ENCODE measurements around the gene DEDD2. TPM values are rescaled to one million over a fixed set of nuclear protein-coding genes. Genes with fewer than 3 reads are reported as not detected.

Gene DEDD2
- total RNA-seq, 2 donors from 2014 or later, result 72.1 to 89.9 TPM

- DNase-seq, result peak in 1 of 3 donors; percentile 32
- no peaks in the 10 kb centered on the region for H3K27me3 Mint-ChIP-seq
- H3K4me3 Mint-ChIP-seq, result peak overlapping the region; percentile 84
- no peaks in the 10 kb centered on the region for H3K9me3 ChIP-seq (ENCODE audit: control insufficient read depth, low read length, poor library complexity, severe bottlenecking)
- peak; percentile 64 for ATAC-seq
- H3K27ac Mint-ChIP-seq, result peak overlapping the region; percentile 95
- H3K36me3 Mint-ChIP-seq (ENCODE audit: low read depth), result peaks cover 13% of the 10 kb centered on the region
- peaks cover 56% of the 10 kb centered on the region for H3K4me1 Mint-ChIP-seq
Observed at GRCh38 chr19:42207767-42208271, 9.7 kb downstream of the DEDD2 start.

GRCh38 chr19:42206871-42207755, 10.4 kb downstream of the DEDD2 start:
- DNase-seq, result no peak
- H3K27ac Mint-ChIP-seq, result peak overlapping the region; percentile 95
- H3K36me3 Mint-ChIP-seq (ENCODE audit: low read depth), result peaks cover 15% of the 10 kb centered on the region
- H3K9me3 ChIP-seq (ENCODE audit: control insufficient read depth, low read length, poor library complexity, severe bottlenecking), result no peaks in the 10 kb centered on the region
- ATAC-seq, result no peak
- peaks cover 57% of the 10 kb centered on the region for H3K4me1 Mint-ChIP-seq
- peak overlapping the region; percentile 39 for H3K4me3 Mint-ChIP-seq
- H3K27me3 Mint-ChIP-seq, result no peaks in the 10 kb centered on the region

GRCh38 chr19:42204664-42205063, 12.8 kb downstream of the DEDD2 start:
- H3K4me3 Mint-ChIP-seq, result no peak overlapping the region
- ATAC-seq (no peak), DNase-seq (no peak)
- peak overlapping the region; percentile 95 for H3K27ac Mint-ChIP-seq
- no peaks in the 10 kb centered on the region for H3K27me3 Mint-ChIP-seq
- no peaks in the 10 kb centered on the region for H3K9me3 ChIP-seq (ENCODE audit: control insufficient read depth, low read length, poor library complexity, severe bottlenecking)
- peaks cover 74% of the 10 kb centered on the region for H3K4me1 Mint-ChIP-seq
- H3K36me3 Mint-ChIP-seq (ENCODE audit: low read depth), result peaks cover 19% of the 10 kb centered on the region

DNA sequence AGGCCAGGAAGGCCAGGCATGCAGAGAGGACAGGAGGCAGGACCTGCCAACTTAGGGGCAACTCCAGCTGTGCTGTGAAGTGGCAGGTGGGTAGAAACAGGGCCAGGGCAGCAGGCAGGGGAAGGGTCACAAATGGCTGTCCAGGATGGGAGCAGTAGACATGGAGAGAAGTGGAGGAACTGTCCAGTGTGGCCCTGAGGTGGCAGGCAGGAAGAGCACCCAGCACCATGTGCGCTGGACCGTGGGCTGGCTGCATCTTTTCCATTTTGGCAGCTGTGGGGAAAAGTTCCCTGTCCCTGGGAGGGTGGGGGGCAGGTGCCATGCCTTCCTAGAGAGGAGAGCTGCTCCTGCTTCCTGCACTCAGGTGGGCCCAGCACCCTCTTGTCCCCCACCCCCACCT, 13.8 kb downstream of the DEDD2 start:
- no peaks in the 10 kb centered on the region for H3K9me3 ChIP-seq (ENCODE audit: control insufficient read depth, low read length, poor library complexity, severe bottlenecking)
- Mint-ChIP-seq H3K27me3 (no peaks in the 10 kb centered on the region), H3K4me1 (peaks cover 84% of the 10 kb centered on the region), H3K4me3 (no peak overlapping the region), H3K27ac (peak overlapping the region; percentile 95), H3K36me3 (ENCODE audit: low read depth) (peaks cover 21% of the 10 kb centered on the region)
- ATAC-seq (no peak), DNase-seq (no peak)

- peaks cover 20% of the 10 kb centered on the region for H3K36me3 Mint-ChIP-seq (ENCODE audit: low read depth)
- no peaks in the 10 kb centered on the region for H3K9me3 ChIP-seq (ENCODE audit: control insufficient read depth, low read length, poor library complexity, severe bottlenecking)
- DNase-seq (no peak), ATAC-seq (no peak)
- peaks cover 75% of the 10 kb centered on the region for H3K4me1 Mint-ChIP-seq
- no peaks in the 10 kb centered on the region for H3K27me3 Mint-ChIP-seq
- peak overlapping the region; percentile 95 for H3K27ac Mint-ChIP-seq
- H3K4me3 Mint-ChIP-seq, result peak overlapping the region; percentile 93
Observed at GRCh38 chr19:42202290-42202880, 15.1 kb downstream of the DEDD2 start.

DNA sequence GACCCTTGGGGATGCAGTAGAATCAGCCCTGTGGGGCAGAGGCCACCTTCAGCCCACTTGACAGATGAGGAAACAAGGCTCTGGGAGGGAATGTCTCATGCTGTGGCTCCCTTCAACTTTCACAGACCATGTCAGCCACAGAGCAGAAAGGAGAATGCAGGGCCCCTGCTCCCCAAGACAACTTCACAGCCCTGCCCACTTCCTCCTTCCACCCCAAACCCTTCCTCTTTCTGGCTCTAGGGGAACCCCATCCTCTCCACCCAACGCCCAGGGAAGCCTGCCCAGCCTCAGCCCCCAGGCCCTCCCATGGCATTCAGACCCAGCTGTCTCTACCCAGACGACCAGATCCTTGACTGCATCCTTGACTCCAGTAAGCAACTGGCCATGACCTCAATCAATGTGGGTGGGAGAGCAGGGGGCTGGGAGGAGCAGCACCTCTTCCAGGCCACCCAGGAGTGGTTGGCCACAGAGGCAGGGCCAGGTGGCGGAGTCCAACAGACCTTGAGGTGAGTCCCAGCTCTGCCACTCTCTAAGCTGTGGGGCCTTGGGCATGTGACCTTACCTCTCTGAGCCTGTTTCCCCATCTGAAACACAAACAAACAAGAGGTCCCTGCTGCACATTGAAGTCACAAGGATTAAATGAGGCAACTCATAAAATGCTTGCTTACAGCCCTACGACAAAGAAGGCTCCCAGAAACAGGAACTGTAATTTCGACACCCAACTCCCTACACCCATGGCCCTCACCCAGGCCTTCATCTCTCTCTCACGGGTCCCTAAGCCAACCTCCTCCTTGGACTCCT, 15.8 kb downstream of the DEDD2 start:
- ATAC-seq (peak; percentile 60), DNase-seq (peak in 1 of 3 donors; percentile 30)
- Mint-ChIP-seq H3K4me3 (peak overlapping the region; percentile 93), H3K36me3 (ENCODE audit: low read depth) (peaks cover 20% of the 10 kb centered on the region), H3K27ac (peak overlapping the region; percentile 95), H3K27me3 (no peaks in the 10 kb centered on the region), H3K4me1 (peaks cover 75% of the 10 kb centered on the region)
- no peaks in the 10 kb centered on the region for H3K9me3 ChIP-seq (ENCODE audit: control insufficient read depth, low read length, poor library complexity, severe bottlenecking)

GRCh38 chr19:42200116-42200715, 17.3 kb downstream of the DEDD2 start:
- Mint-ChIP-seq H3K36me3 (ENCODE audit: low read depth) (peaks cover 21% of the 10 kb centered on the region), H3K4me1 (peaks cover 76% of the 10 kb centered on the region), H3K27me3 (no peaks in the 10 kb centered on the region), H3K27ac (peak overlapping the region; percentile 95), H3K4me3 (peak overlapping the region; percentile 93)
- no peaks in the 10 kb centered on the region for H3K9me3 ChIP-seq (ENCODE audit: control insufficient read depth, low read length, poor library complexity, severe bottlenecking)
- ATAC-seq (no peak), DNase-seq (no peak)

DNA sequence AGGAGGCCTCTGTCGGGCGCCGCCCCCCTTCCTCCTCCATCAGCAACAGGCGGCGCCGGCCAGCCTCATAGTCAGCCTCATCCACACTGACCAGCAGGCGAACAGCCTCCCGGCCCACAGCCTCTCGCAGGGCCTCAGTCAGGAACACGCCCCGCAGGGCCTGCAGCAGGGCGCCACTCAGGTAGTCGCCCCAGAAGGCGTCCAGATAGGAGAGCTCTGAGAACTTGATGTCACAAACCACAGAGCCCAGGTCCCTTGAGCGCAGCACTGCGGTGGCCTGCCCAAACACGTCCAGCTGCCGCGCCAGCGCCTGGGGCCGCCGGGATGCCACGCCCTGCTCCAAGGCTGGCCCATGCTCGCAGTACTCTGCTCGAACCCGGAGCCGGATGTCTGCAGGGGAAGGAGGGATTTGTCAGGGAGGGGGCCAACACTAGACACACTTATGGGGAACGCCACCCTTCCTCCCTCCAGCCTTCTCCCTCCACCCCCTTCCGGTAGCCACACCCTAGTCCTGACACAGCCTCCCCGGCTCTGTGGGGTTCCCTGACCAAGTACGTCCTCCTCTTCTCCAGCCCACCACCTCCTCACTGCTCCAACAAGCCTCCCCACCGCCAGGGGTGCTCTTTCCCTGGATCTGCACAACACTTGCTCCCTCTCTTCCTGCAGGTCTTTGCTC, 17.9 kb downstream of the DEDD2 start:
- peak in 2 of 3 donors; percentile 30 for DNase-seq
- Mint-ChIP-seq H3K4me1 (peaks cover 72% of the 10 kb centered on the region), H3K27me3 (no peaks in the 10 kb centered on the region), H3K27ac (peak overlapping the region; percentile 95), H3K36me3 (ENCODE audit: low read depth) (peaks cover 18% of the 10 kb centered on the region), H3K4me3 (peak overlapping the region; percentile 93)
- H3K9me3 ChIP-seq (ENCODE audit: control insufficient read depth, low read length, poor library complexity, severe bottlenecking), result no peaks in the 10 kb centered on the region
- ATAC-seq, result peak; percentile 47

DNA sequence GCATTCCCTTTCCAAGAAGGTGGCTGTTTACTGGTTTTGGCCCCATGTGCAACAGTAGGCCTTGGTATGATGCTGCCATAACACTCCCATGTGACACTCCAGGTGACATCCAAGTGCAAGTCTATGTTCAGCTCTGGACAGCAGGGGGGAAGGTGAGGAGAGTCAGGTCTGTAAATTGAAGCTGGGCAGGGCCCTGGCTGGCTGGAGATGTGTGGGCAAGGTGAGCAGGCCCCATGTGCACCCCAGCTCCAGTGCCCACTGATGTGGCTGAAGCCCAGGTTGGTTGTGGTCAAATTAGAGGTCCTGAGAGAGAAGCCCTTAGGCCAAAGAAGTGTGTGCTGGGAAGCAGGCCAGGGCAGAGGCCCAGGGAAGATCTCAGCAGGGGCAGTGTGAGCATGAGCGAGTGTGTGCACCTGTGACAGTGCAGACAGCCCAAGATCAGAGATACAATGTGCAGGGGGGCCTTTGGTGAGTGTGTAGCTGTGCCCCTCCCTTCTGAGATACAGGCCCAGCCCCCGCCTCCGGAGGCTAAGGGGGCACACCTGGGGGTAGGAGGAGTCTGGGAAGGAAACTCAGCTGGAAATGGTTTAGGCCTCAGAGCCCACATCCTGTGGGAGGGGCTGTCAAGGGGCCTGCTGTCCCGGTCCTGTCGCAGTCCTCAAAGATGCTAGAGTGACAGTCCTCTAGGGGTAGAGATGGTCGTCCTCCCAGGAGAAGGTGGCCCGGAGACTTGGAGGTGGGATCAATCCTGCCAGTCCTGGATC, 18.6 kb downstream of the DEDD2 start:
- no peaks in the 10 kb centered on the region for H3K9me3 ChIP-seq (ENCODE audit: control insufficient read depth, low read length, poor library complexity, severe bottlenecking)
- Mint-ChIP-seq H3K36me3 (ENCODE audit: low read depth) (peaks cover 18% of the 10 kb centered on the region), H3K4me1 (peaks cover 68% of the 10 kb centered on the region), H3K27ac (peak overlapping the region; percentile 95), H3K4me3 (peak overlapping the region; percentile 93), H3K27me3 (no peaks in the 10 kb centered on the region)
- DNase-seq (peak; percentile 59 to 71 (median 61)), ATAC-seq (peak; percentile 79)

- Mint-ChIP-seq H3K4me1 (peaks cover 56% of the 10 kb centered on the region), H3K27ac (peak overlapping the region; percentile 95)
- DNase-seq, result no peak
Observed at GRCh38 chr19:42197375-42197817, 20.1 kb downstream of the DEDD2 start.

GRCh38 chr19:42196011-42197001, 21.2 kb downstream of the DEDD2 start:
- no peak overlapping the region for H3K27ac Mint-ChIP-seq
- ATAC-seq, result no peak
- peak overlapping the region; percentile 74 for H3K4me3 Mint-ChIP-seq
- H3K9me3 ChIP-seq (ENCODE audit: control insufficient read depth, low read length, poor library complexity, severe bottlenecking), result no peaks in the 10 kb centered on the region
- DNase-seq, result no peak
- no peaks in the 10 kb centered on the region for H3K27me3 Mint-ChIP-seq
- peaks cover 54% of the 10 kb centered on the region for H3K4me1 Mint-ChIP-seq
- H3K36me3 Mint-ChIP-seq (ENCODE audit: low read depth), result peaks cover 11% of the 10 kb centered on the region

More at GRCh38 chr19:42197375-42197817, 20.1 kb downstream of the DEDD2 start:
- no peaks in the 10 kb centered on the region for H3K9me3 ChIP-seq (ENCODE audit: control insufficient read depth, low read length, poor library complexity, severe bottlenecking)
- H3K36me3 Mint-ChIP-seq (ENCODE audit: low read depth), result peaks cover 15% of the 10 kb centered on the region
- H3K27me3 Mint-ChIP-seq, result no peaks in the 10 kb centered on the region
- peak overlapping the region; percentile 74 for H3K4me3 Mint-ChIP-seq
- ATAC-seq, result no peak
